GM21723 (cell line): ENCODE measurements around the gene LDAF1.
"Not testable (repeated sequence)": the region's sequence is repeated elsewhere in the genome, so short reads cannot be mapped to it uniquely, and the experiment has no call there.

Source experiments
- ATAC-seq: cut with Tn5 transposase; IDR thresholded peaks from one replicate; pipeline ENCODE4 v1.9.1; 2021; ENCODE audit warnings: mild to moderate bottlenecking, moderate library complexity; ENCODE audit not compliant: unreplicated experiment

Gene LDAF1

DNA sequence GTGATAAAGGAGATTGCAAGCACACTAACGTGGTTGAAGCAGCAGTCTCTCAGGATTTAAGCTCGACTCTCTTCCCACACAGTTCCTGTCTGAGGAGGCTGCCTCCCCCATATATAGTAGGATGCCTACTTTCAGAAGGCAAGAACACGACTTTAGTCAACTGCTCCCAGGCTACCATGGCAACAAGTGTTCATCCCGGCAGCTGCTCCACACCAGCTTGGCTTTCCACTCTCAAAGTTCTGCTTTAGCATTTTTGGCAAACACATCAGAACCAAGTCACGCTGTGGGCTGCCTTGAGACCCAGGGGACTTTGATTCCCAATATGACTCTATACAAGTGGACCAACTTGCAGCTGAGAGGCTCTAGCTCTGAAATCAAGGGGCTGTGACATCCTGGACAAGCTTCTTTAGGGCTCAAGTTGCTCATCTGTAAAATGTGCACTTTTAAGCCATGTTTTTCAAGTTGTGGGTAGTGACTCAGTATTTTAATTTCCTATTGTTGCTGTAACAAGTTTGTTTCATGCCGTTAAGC, 36.4 kb downstream of the LDAF1 start:
- ATAC-seq: no peak

DNA sequence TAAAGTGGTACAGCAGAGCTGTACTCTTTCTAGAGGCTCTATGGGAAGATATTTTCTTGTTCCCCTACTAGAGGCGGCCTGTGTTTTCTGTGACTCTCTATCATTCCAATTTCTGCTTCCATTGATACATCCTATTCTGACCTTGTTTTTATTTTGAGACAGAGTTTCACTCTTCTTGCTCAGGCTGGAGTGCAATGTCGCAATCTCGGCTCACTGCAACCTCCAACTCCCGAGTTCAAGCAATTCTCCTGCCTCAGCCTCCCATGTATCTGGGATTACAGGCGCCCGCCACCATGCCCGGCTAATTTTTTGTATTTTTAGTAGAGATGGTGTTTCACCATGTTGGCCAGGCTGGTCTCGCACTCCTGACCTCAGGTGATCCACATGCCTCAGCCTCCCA, 36.9 kb downstream of the LDAF1 start:
- ATAC-seq: not testable (repeated sequence)

- no peak for ATAC-seq
These were observed 38.6 kb downstream of the LDAF1 start for GRCh38 chr16:21197112-21197511.

DNA sequence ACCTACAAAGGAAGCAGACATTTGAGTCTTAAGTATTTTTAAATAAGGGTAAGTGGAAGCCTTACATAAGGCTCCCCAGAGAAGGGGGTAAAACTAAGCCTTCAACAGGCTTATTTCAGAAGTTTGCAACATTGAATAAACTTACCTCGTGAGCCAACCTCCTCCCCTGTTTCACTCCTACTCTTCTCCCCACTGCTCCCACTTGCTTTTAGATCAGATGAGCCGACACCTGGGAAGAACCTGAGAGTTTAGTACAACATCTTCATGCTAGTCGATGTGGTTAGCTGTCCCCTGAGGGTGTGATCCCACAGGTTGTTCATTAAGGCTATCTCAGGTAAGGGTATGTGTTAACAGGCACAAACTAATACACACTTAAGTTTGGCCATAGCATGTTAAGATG, 39.1 kb downstream of the LDAF1 start:
- ATAC-seq: no peak

GRCh38 chr16:21199607-21200218, 41.2 kb downstream of the LDAF1 start:
- no peak for ATAC-seq

GRCh38 chr16:21203155-21203797, 44.8 kb downstream of the LDAF1 start:
- no peak for ATAC-seq

DNA sequence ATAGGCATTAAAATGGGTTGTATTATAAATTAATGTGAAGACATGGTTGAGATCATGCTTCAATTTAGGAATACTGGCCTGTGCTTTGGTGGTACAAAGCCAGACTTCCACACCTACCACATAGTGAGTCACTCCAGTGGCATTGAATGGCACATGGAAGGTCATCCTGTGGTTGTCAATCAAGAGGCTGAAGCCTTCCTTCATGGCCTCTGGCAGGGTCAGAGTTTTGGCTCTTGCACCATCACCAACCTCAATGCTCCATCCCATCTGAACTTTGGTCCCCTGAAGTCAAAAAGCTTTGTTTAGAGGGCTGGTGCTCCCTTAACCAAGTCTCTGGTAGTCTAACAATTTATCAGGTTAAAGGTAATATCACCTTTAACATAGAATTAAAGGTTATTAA, 46.8 kb downstream of the LDAF1 start:
- ATAC-seq: no peak

GRCh38 chr16:21206550-21206949, 48.1 kb downstream of the LDAF1 start:
- no peak for ATAC-seq

GRCh38 chr16:21208446-21209230, 50.2 kb downstream of the LDAF1 start:
- ATAC-seq: no peak

DNA sequence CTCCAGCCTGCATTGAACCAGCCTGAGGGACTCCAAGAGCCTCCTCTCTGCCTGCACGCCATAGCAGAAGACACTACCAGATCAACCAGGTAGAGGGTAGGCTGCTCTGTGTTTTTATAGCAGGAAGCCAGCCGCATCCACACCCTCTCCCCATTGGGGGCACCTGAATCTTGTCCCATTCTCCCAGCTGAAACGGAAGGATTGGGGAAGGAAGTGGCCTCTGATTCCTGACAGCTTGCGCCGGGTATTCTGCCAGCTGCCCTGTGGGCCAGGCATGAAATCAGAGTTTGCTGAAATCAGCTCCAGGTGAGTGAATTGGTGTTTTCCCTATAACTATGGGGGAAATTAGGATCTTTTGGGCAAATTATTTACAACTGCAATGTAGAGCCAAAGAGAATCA, 53.0 kb downstream of the LDAF1 start, which contains the start of gene ZP2:
Gene ZP2, minus strand, starts transcription at position 89 of the 400 bp plus-strand sequence. Its CDS starts 27 bp downstream, at position 62.
- ATAC-seq: no peak

DNA sequence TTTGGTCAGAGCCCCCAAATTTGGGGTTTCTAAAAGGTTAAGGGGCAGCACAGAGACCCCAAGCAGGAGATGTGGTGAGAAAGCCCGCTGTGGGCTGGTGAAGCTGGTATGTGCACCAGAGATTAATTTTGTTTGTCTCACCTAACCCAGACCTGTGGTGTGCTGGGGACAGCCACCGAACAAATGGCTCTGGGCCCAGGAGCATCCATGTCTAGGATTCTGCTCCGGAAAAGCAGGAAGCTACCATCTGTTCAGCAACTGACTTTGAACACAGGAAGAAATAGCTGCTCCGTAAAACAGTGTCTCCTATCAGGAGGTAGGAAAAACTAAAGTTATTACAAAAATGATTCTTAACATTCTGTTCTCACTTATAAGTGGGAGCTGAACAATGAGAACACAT, 55.6 kb downstream of the LDAF1 start:
- ATAC-seq: no peak

DNA sequence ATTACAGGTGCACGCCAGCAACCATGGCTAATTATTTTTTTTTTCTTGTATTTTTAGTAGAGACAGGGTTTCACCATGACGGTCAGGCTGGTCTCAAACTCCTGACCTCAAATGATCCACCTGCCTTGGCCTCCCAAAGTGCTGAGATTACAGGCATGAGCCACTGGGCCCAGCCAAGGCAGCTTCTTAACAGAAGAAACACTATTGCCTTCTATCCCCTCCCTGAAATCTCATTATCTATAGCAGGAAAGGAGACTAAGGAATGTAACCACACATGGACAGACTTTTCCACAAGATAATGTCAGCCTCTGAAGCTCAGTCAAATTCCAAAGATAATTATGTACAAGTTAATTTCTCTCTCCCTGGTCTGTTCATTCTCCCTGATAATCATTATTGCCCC, 58.6 kb downstream of the LDAF1 start:
- no peak for ATAC-seq

- no peak for ATAC-seq
These were observed 59.7 kb downstream of the LDAF1 start for GRCh38 chr16:21218153-21218552.

DNA sequence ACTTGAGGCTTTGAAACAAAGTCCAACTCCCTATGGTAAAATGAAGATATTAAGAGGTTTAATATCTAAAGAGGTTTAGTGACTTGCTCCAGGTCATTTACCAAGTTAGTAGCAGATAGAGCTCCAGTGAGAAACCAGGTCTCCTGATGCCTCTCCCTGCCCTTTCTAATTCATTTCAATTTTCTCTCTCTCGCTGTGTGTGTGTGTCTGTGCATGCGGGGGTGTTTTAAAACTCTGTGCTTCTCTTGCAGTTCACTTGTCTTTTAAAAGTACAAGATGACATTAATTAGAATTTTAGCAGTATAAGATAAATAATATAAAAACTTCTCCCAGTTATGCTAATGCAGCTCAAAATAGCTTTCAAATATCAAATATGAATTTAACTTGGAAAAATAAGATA, 61.1 kb downstream of the LDAF1 start:
- ATAC-seq: no peak

DNA sequence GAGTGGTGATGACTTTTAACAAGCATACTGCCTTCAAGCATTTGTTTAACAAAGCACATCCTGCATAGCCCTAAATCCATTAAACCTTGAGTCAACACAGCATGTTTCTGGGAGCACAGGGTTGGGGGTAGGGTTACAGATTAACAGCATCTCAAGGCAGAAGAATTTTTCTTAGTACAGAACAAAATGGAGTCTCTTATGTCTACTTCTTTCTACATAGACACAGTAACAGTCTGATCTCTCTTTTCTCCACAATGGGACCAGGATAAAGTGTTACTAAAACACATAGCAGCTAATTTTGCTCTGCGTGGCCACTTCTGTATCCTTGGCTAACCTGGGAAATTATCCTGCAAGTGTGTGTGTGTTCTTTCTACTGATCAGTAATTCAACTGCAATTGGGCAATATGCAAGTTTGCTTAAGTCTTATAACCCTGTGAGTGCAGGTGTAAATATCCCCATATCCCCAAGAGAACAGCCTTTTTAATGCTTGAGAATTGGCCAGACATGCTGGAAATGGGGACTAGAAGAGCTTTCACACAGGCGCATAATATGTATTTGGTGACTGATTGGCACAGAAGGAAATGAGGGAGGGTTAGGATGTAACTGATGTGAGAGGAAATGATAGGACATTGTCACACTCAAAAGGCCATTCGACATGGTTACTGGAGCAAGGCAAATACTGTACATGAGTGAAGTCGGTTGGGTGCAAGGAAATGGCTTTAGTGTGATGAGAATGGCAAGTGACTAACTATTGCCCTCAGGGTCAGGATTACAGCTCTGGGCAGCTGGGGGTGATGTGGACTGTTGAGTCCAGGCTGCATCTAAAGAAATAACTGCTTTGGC, 64.2 kb downstream of the LDAF1 start:
- no peak for ATAC-seq

GRCh38 chr16:21223787-21224186, 65.3 kb downstream of the LDAF1 start:
- no peak for ATAC-seq

- ATAC-seq: no peak
These were observed 66.3 kb downstream of the LDAF1 start for GRCh38 chr16:21224800-21225199.

GRCh38 chr16:21226749-21227148, 68.3 kb downstream of the LDAF1 start:
- no peak for ATAC-seq

DNA sequence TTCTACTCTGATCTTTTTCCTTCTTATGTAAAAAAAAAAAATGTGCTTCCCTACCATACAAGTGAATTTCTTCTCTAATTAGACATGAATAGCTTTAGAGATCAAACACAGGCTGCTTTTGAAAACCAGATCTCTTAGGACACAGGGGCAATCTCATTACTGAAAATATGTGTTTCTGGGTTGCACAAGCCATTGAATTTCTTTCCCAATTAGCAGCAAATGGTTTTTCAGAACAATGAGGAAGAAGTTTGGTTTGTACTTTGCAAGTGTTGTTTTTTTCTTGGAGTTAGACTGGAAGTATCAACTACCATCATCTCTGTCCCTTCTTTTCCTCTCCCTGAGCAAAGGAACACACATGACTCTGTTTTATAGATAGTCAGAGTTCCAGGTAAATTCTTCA, 69.4 kb downstream of the LDAF1 start:
- no peak for ATAC-seq

DNA sequence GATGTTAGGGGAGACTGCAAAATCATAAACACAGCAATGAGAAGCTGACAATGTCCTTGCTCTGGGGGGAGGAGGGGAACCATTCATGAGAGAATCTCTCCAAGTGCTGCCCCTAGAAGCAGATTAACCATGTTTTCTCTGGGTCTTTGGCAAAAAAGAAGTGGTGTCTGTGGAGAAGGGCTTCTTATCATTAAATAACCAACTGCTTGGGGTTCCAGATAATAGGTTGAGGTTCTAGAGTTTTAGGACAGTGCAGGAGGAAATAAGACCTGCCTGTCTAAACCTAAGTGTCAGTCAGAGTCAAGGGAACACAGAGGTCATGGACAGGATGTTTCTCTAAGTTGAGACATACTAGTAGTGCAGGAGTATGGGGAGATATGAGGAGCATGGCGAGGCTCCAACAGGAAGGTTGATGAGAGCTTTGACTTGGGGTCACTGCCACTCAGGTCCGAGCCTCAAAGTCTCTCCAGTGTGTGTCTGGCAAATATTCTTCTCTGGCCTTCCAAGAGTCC, 69.9 kb downstream of the LDAF1 start:
- no peak for ATAC-seq
